HG03066 (cell line): ENCODE measurements around the gene FHOD1.
A peak's percentile ranks its signal among the peaks of the same experiment; 100 is the strongest.

Source experiments
- ATAC-seq: cut with Tn5 transposase; IDR thresholded peaks from one replicate; pipeline ENCODE4 v1.9.1; 2021; ENCODE audit warnings: low read depth; ENCODE audit not compliant: unreplicated experiment

The FHOD1 gene

DNA sequence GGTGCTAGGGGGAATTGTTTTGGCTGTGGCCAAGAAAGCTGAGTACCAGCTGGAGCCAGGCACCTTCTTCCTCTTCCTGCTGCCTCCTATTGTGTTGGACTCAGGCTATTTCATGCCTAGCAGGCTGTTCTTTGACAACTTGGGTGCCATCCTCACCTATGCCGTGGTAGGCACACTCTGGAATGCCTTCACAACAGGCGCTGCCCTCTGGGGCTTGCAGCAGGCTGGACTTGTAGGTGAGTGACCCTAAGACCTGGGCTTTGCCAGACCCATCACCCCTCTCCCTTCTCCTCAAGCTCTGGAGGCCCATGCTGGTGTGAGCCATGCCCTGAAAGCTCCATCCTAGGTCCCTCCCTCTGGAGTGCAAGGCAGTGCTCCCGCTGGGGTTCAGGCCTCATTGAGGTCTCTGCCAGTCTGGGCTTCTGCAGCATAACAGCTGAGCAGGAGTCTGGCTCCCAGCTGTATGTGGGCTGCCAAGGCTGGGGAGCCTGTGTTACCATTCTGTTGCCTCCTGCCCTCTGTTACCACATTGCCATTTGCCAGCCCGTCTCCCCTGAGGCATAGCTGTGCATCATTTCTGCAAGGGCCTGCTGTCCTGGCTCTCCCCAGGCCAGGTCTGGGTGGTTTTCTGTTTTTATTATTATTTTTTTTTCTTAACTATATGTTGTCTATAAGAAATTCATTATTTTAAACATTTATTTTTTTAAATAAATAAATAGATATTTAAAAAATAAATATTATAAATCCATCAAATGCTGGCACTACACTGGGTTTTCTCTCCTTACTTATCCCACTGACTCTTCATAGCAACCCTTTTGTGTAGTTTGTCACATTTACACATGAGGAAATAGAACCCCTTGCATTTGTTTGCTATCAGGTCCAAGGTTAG lies 5.6 kb upstream of the FHOD1 start:
- no peak for ATAC-seq

DNA sequence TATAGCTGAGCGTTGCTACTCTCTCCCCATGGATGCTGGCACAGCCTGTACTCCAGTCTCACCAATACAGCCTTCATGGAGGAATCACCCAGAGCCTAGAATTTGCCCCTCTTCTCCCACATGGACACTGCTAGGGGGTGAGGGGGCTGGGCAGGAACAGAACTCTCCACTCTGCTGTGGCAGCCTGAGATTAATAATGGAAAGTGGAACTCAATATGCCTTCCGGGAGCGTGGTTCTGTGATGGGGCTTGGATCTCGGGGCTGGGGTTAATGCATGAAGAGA lies 2.7 kb upstream of the FHOD1 start:
- no peak for ATAC-seq

DNA sequence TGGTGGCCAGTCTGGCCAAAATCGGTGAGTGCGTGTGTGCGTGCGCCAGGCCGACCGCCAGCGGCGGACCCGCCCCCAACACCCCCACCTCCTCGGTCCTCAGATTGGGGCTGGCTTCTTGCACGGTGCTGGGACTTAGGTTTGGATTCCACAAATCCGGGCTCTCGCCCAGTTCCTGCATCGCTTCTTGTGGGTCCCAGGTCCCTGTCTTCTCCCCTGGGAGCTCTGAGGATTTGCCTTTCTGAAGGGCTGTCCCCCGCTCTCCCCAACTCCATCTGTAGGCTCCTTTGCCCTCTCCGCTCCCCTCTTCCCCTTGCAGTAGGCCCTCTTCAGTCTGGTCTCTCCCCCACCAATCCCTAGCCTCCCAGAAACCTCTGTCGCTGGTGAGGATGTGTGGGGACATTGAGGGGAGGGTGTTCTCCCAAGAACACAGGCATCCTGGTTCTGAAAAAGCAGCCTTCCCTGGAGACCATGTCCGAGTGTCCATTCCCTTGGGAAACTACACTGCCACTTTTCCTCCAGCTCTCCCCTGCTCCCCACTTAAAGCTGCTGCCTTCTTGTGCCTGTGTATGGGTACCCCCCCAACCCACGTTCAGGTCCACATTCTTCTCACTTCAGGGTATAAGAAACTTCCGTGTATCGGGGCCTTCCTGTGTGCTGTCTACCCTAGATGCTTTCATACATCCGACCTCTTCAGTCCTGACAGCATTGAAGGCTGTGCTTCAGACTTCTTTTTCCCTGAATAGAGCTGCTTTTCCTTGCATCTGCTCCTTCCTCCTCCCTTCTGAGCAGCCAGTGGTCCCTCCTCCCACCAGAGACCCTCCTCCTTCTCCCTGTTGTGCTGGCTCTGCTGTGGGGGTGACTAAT lies 2.1 kb upstream of the FHOD1 start:
- ATAC-seq: no peak

DNA sequence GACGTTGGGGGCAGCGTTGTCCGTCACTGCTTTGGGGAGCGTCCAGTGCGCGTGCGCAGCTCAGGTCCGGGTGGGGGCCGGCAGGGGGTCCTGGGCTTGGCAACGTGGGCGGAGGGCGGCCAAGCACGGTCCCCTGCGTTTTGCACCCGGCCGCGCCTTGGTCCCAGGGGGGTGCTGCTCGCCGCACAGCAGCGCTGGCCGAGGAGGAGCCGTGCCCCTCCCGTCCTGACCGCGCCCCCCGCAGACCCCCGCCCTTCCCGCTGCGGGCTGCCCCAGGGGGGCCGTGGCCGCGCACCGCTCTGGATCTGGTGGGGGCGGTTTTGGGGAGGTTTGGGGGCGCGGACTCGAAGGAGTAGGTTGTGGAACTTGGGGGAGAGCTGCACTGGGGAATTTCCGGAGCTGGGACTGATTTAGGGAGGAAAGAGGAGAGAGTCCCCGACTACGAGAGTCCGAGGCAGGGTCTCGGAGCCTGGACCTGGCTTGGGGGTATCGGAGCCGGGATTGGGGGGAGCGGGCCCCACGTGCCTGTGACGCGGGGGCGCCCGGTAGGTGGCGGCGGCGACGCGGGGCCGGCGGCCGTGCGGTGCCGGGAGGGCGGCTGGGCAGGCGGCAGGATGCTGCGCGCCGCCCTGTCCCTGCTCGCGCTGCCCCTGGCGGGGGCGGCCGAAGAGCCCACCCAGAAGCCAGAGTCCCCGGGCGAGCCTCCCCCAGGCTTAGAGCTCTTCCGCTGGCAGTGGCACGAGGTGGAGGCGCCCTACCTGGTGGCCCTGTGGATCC lies 1.3 kb upstream of the FHOD1 start, which contains the start of gene SLC9A5:
Gene SLC9A5, plus strand, starts transcription at position 579 of the 777 bp plus-strand sequence. Its CDS starts 36 bp downstream, at position 615.
- ATAC-seq: no peak

DNA sequence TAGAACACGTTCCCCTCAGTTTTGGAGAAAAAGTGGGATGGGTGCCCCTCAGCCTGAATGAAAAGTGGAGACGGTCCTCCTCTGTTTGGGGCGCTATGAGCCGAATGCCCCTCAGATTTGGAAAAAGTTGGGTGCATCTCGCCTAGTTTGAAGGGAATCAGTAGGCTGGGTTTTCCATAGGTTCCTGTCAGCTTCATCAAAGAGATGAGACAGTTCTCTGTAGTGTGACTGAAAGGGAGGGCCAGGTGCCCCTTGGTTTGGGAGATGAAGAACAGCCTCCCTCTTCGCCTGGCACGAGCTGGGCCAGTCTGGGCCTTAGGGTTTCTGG lies 756 bp upstream of the FHOD1 start:
- ATAC-seq: no peak

DNA sequence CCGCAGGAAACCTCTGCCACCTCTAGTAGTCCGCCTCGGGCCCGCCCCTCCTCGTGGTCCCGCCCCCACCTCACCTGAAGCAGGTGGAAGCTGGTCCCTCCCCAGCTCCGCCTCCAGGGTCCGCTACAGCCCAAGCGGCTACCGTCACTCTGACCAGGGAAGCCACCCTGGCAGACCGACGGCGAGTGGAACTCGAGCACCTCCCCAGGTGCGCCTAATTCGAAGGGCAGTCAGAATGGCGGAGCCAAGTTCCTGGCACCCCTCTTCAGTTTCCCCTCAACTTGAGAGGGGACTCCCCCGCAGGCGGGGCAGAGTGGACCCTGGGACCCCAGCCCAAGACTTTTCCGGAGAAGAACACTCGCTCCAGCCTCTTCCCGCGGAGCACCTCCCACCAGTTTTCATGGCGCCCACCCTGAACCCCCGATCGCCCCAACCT lies 507 bp downstream of the FHOD1 start:
- peak; percentile 9 for ATAC-seq

DNA sequence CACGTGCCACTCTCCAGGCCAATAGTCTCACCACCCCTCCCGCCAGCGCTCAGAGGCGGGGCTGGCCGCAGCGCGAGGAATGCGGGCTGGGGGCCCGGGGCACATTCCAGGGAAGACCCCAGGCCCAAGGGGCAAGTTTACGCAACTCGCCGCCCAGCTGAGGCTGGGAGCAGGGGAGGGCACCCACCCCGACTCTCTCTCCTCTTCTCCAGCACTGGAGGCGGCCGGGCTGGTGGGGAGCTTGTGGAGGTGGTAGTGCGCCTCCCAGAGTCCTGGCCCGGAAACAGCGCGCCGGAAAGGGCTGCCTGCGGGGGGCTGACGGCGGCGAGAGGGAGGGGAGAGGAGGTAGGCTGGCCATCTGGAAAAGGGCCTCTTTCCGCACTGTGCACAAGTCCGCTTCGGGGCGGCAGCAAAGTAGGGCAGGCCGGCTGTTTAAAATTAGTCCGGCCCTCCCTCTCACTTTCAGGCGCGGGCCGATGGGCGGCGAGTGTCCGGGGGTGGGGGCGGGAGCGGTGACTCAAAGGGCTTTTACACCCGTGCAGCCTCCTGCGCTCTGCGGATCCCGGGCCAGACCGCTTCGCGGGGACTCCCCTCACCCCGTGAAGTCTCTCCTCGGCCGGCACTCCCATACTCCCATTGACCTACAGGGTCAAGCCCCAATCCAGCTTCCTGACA lies 1.1 kb downstream of the FHOD1 start:
- ATAC-seq: peak; percentile 22

DNA sequence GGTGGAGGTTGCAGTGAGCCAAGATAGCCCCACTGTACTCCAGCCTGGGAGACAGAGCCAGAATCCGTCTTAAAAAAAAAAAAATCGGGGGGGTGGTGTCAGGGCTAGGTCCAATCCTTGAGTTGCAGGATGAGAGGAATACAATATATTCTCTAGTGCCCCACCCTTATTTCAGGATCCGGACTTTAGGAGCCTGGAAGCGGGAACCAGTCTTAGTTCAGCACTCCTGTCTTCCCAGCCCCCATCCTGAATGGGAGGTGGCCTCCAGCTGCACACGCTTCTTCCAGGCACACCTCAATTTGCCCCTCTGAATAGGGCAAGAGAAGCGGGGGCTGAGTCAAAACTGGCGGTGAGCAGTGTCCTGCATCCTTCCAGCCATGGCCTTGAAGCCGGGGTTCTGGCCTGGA lies 1.6 kb downstream of the FHOD1 start:
- no peak for ATAC-seq

DNA sequence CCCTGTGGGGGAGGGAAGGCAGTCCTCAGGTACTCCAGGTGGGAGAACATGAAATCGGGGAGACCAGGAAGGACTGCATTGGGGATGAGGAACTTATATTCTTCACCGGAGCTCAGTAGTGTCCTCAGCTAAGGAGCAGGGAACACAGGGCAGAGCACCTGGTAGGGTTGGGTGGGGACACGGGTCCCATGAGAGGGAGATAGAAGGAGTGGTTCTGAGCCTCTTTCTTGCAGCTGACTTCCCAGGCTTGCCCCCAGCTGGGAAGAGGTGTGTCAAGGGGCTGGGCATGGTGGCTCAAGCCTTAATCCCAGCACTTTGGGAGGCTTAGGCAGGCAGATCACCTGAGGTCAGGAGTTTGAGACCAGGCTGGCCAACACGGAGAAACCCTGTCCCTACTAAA lies 2.1 kb downstream of the FHOD1 start:
- ATAC-seq: no peak

DNA sequence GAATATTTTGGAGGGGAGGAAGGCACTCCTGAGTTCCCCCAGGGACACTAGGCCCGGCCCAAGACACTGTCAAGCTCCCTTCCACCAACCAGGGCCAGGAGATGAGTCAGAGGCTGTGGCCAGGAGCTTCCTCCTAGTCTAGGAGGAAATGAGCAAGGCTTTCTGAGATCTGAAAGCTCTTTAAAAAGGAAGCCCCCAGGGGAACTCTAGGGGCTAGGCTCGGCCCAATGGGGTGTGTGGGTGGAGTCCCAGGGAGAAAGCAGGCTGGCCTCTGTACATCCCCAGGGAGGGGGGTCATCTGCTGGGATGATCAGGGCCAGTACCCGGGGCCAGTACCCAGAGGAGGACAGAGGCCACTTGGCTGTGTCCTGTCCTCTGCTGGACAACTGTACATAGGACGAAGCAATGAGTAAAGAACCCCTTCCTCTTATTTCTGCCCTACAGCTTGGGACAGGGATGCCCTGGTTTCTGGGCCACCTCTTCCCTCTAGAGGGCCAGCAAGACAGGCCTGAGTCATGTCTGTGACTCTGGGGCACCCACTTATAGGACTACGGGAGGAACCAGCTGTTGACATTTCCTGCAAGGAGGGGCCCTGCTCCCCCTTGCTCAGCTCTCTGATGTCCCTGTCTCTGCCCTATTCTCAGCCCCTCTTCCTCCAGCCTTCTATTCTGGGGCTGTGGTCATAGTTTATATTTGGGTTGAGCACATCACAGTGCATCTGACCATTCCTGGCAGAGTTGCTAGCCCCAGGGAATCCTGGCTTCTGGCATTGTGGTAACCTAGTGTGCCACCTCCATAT lies 2.7 kb downstream of the FHOD1 start:
- peak; percentile 46 for ATAC-seq

DNA sequence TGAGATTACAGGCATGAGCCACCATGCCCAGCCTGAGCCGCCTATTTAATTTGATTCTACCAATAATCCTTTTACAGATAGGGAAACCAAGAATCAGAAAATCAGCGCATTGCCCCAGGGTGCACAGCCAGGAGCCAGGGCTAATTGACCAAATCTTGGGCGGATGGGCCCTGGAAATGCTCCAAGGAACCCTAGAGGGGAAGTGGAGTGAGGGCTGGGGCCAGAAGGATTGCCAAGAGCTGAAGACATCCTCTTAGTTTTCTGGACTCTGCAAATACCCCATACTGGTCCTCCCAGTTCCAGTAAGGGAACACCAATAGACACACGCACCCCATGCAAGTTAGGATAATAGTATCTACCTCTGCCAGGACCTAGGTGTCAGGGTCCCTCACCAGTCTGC lies 3.8 kb downstream of the FHOD1 start:
- no peak for ATAC-seq

DNA sequence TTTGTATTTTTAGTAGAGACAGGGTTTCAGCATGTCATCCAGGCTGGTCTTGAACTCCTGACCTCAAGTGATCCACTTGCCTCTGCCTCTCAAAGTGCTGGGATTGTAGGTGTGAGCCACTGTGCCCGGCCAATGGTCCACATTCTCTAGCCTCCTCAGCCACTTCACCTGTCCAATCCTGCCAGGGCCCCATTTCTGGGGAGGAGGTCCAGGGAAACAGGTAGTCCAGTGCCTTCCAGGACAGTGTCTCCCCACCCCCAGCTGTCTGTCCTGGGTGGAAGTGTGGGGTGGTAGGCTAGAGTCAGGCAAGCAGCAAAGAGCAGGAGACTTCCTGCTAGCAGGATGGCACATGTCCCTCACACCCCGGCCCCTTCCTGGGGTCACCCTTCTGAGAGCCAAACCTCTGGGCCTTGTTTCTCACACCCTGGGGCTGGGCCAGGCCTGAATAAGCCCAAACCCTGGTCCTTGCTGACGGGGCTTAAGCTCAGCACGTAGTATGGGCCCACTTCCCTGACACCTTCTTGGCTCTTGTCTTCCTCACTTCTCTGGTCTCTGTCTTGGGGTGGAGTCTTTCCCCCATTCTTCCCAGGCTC lies 5.0 kb downstream of the FHOD1 start:
- ATAC-seq: no peak

DNA sequence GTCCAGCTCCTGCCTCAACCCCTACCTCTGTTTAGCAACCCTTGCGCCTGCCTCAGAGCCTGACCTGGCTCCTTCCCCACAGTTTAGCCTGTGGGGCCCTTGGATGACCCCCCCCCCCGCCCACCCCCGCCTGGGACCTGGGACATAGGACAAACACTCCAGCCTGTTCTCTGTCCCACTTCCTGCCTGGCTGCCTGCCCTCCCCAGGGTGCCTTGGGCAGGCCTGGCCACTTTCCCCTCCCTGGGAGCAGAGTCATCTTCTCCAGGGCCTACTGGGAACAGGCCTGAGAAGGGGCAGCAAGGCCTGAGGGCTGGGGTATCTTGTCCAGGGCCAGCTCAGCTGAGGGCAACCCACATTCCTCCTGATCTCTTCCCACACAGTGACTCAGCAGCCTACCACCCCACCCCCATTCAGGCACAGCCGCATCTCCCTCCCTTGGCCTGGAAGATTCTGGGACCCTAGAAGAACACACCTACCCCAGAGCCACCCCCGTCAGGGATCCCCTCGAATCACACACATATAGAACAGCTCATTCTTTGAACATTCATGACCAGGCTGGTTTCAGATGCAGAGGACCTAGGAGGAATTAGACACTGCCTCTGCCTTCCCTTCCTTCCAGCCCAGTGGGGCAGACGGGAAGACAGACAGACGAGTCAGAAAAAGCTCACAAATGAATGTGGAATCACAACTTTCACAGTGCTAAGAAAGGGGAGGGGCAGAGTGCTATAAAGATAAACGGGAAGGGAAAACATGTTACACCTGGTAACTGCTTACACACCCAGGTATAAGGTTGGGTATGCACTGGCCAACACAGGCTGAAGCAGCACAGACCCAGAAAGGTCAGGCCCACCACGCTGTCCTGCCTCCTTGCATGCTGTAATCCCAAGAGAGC lies 6.0 kb downstream of the FHOD1 start:
- no peak for ATAC-seq

DNA sequence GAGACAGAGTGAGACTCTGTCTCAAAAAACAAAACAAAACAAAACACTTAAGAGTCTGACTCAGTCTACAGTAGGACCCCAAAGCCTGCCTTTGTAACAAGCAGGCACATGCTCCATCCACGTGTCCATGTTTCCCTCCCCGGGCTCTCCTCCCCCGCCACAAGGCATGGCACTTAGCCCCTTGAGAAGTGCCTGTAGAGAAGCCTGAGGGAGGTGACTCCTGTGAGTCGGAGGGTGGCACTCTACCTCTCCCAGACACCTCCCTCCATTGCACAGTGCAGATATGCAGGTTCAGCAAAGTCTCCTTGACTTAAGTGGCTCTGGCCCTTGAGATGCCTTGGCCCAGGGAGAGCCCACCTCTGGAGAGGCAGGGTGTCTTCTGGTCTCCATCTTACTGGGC lies 6.8 kb downstream of the FHOD1 start:
- no peak for ATAC-seq

DNA sequence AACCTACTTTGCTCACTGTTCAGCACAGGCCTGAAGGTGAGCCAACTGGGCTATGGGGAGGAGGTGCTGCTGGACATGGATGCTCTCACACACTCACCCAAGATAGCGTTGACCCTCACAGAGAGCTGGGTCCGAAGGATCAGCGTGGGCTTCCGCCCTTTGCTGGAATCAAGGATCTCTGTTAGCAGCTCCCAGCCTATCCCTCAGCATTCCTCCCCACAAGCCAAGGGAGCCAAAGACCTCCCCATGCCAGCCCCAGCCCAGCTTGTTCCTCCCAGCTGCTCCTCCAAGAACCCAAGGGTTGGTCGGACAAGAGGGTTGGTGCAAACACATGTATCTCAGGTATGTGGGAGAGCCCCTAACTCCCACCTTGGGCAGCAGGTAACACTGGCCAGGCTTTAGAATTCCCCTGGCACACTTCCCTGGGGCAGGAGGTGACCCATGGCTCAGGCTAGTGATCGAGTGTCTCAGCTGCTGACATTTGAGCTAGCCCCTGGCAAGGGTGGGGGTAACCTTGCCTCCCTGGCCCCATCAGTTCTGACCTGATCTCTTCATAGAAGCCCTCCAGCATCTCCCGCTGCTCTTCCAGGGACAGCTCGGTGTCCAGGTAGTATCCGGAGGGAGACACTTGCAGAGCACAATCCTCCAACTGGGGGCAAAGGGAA lies 8.3 kb downstream of the FHOD1 start:
- no peak for ATAC-seq

DNA sequence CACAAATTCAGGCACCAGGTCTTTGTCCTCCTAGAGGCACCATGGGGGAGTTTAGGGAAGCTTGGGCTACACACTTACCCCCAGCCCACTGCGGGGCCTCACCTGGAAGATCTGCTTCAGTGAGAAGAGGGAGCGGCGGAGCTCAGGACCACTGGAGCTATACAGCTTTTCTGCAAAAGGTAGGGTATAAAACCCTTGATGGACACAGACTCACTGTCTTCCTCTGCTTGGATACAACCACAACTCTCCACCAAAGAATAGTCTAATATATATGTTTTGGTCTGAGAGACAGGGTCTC lies 9.1 kb downstream of the FHOD1 start:
- ATAC-seq: no peak

DNA sequence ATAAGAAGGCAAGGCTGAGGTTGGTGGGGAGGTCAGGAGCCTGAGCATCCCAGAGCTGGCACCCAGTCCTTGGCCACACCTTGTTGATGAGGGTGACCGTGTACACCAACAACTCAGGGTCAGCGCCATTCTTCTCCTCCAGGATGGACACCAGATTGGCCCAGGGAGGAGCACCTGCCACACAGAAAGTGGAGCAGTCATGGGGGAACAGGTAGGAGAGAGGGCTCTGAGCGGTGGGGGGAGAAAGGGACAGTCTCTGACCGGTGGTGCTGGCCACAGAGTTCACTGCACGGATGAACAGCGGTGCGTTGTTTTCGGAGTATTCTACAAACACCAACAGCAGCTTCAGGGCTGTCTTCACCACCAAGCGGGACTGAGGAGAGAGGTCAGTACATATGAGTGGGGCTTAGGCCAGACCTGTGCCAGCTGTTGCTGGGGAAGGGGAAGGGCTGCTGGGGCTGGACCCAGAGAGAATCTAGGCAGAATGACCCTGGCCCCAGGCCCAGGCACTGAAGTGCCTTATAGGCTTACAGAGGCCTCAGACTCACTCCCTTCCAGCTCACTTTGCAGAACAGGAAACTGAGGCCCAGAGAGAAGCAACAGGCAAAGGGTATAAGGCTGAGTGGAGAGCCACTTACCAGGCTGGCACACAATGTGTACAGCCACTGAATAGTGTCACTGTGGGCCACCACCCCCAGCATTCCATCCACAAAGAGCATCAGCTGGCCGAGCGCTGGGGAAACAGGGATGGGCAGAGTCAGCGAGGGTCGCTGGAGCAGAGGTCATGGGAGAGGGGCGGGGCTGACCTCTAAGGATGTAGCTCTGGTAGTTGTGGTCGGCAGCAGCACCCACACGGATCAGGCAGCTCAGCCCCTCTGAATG lies 9.6 kb downstream of the FHOD1 start:
- no peak for ATAC-seq
